HCT116 (cell line): ENCODE results near the gene KLHDC4. TPM values are rescaled to one million over a fixed set of nuclear protein-coding genes. Genes with fewer than 3 reads are reported as not detected.

Experiments used
- ATAC-seq: fragments of 200-7000 bp; cut with Tn5 transposase; 2 replicates; pipeline ENCODE4 v1.9.1; 2020; ENCODE audit warnings: mild to moderate bottlenecking, moderate library complexity
- BruUV-seq: library from RNA; stranded (reverse); fragments of 400-500 nt; replicated peaks from 2 replicates; lab custom pipeline; 2021; lab: Mats Ljungman, UMichigan
- CTCF ChIA-PET: fragments of 300-600 bp; sonication (Branson Sonifier 250); formaldehyde crosslinking; loops from one replicate; lab custom pipeline; 2021; ENCODE audit warnings: antibody characterized with exemption; lab: Charles Lee
- POLR2A ChIA-PET: fragments of 300-600, 350-600 bp; sonication (Branson Sonifier 250); formaldehyde crosslinking; loops from one replicate; lab custom pipeline; 2021; ENCODE audit warnings: antibody characterized with exemption; lab: Charles Lee
- RAD21 ChIA-PET, 2 experiments: fragments of 300-600 bp; sonication (Branson Sonifier 250); formaldehyde crosslinking; loops; one replicate each; lab custom pipeline; 2023; ENCODE audit warnings: low total read pairs in 2 of 2; ENCODE audit not compliant: uncharacterized antibody in 2 of 2, unreplicated experiment in 2 of 2, low non-redundant PET in 1 of 2; lab: Charles Lee
- DNase-seq: peaks from one replicate; pipeline ENCODE4 v3.0.0-alpha.2; 2010; ENCODE audit warnings: low read depth, low spot score
- H2AFZ ChIP-seq: fragments of 200-600 bp; shearing (Covaris generic), sonication (generic); 2 replicates; pipeline ENCODE4 v1.6.1; 2017; ENCODE audit warnings: low read depth, mixed run types, mixed read lengths, antibody characterized with exemption, low read length; ENCODE audit not compliant: poor library complexity, severe bottlenecking
- H3K27ac ChIP-seq: 2 replicates; pipeline ENCODE4 v1.5.1; 2012; ENCODE audit warnings: low read depth, low read length
- H3K27me3 ChIP-seq: fragments of 200-600 bp; sonication (generic); 2 replicates; pipeline ENCODE4 v1.6.1; 2016; ENCODE audit warnings: mixed run types, low read length, mixed read lengths; ENCODE audit not compliant: insufficient read depth
- H3K36me3 ChIP-seq, 2 experiments: fragments of 200-500 bp in 1 of 2; fragments of 200-600 bp in 1 of 2; sonication (Bioruptor generic) in 1 of 2; sonication (generic) in 1 of 2; 2 replicates each; pipeline versions ENCODE4 v1.5.1 to v1.6.1; 2014 to 2016; ENCODE audit warnings: low read length in 2 of 2, inconsistent platforms in 1 of 2, mixed read lengths in 1 of 2, mixed run types in 1 of 2; ENCODE audit not compliant: insufficient read depth in 2 of 2, control insufficient read depth in 1 of 2
- H3K4me1 ChIP-seq, 2 experiments: fragments of 200-600 bp in 1 of 2; sonication (generic) in 1 of 2; 2 replicates each; pipeline versions ENCODE4 v1.5.1 to v1.6.1; 2012 to 2017; ENCODE audit warnings: low read length in 2 of 2, inconsistent platforms in 1 of 2, mild to moderate bottlenecking in 1 of 2, mixed read lengths in 1 of 2, mixed run types in 1 of 2, moderate library complexity in 1 of 2; ENCODE audit not compliant: insufficient read depth in 2 of 2, control insufficient read depth in 1 of 2
- H3K4me2 ChIP-seq: fragments of 200-600 bp; sonication (generic); 2 replicates; pipeline ENCODE4 v1.6.1; 2017; ENCODE audit warnings: mixed run types, low read length, mixed read lengths
- H3K4me3 ChIP-seq, 2 experiments: fragments of 200-600 bp in 1 of 2; sonication (generic) in 1 of 2; replicated peaks in 1 of 2; 2 replicates each; pipeline ENCODE4 v1.5.1; 2011 to 2016; ENCODE audit warnings: low read length in 2 of 2, control low read depth in 1 of 2, low read depth in 1 of 2, mild to moderate bottlenecking in 1 of 2, mixed read lengths in 1 of 2, mixed run types in 1 of 2
- H3K79me2 ChIP-seq: fragments of 200-600 bp; sonication (generic); 2 replicates; pipeline ENCODE4 v1.6.1; 2017; ENCODE audit warnings: mild to moderate bottlenecking, mixed run types, low read length, moderate library complexity, mixed read lengths; ENCODE audit not compliant: insufficient read depth
- H3K9ac ChIP-seq: fragments of 200-600 bp; sonication (generic); 2 replicates; pipeline ENCODE4 v1.6.1; 2016; ENCODE audit warnings: low read length, mixed read lengths
- H3K9me2 ChIP-seq: fragments of 200-600 bp; sonication (generic), shearing (Covaris generic); 2 replicates; pipeline ENCODE4 v1.6.1; 2017; ENCODE audit warnings: mixed run types, mild to moderate bottlenecking, moderate library complexity; ENCODE audit not compliant: insufficient read depth
- H3K9me3 ChIP-seq, 2 experiments: fragments of 200-500 bp in 1 of 2; fragments of 200-600 bp in 1 of 2; sonication (Bioruptor generic) in 1 of 2; sonication (generic) in 1 of 2; 2 replicates each; pipeline ENCODE4 v1.6.1; 2014 to 2017; ENCODE audit warnings: low read length in 2 of 2, mixed read lengths in 2 of 2, inconsistent platforms in 1 of 2, low read depth in 1 of 2, mild to moderate bottlenecking in 1 of 2, mixed run types in 1 of 2, moderate library complexity in 1 of 2; ENCODE audit not compliant: control insufficient read depth in 1 of 2, insufficient read depth in 1 of 2
- H4K20me1 ChIP-seq: fragments of 200-600 bp; sonication (generic), shearing (Covaris generic); 2 replicates; pipeline ENCODE4 v1.6.1; 2017; ENCODE audit warnings: mixed run types, mild to moderate bottlenecking, moderate library complexity; ENCODE audit not compliant: insufficient read depth
- ATF3 ChIP-seq: IDR thresholded peaks from 2 replicates; pipeline ENCODE4 v1.6.1; 2012
- CBX3 ChIP-seq: IDR thresholded peaks from 2 replicates; pipeline ENCODE4 v1.6.1; 2012; ENCODE audit warnings: low read depth
- EGR1 ChIP-seq: IDR thresholded peaks from 2 replicates; pipeline ENCODE4 v1.6.1; 2012; ENCODE audit warnings: low read depth
- EZH2phosphoT487 ChIP-seq: fragments of 200-600 bp; IDR thresholded peaks from 2 replicates; pipeline ENCODE4 v1.6.1; 2018; ENCODE audit warnings: antibody characterized with exemption, borderline replicate concordance
- POLR2AphosphoS5 ChIP-seq: IDR thresholded peaks from 2 replicates; pipeline ENCODE4 v1.6.1; 2011; ENCODE audit warnings: mild to moderate bottlenecking, low read depth, low read length, moderate library complexity
- REST ChIP-seq: IDR thresholded peaks from 2 replicates; pipeline ENCODE4 v1.6.1; 2012; ENCODE audit warnings: low read depth
- SIN3A ChIP-seq: IDR thresholded peaks from 2 replicates; pipeline ENCODE4 v1.6.1; 2012; ENCODE audit warnings: low read depth
- SP1 ChIP-seq: IDR thresholded peaks from 2 replicates; pipeline ENCODE4 v1.6.1; 2012; ENCODE audit warnings: low read depth
- SRF ChIP-seq: IDR thresholded peaks from 2 replicates; pipeline ENCODE4 v1.6.1; 2012; ENCODE audit warnings: low read depth
- TCF7L2 ChIP-seq: IDR thresholded peaks from 2 replicates; pipeline ENCODE4 v1.7.0; 2011; ENCODE audit warnings: borderline replicate concordance, inconsistent platforms; ENCODE audit not compliant: insufficient read depth, insufficient read length; ENCODE audit errors: extremely low read depth
- ZFX ChIP-seq: fragments of 450-650 bp; IDR thresholded peaks from 2 replicates; pipeline ENCODE4 v1.6.1; 2017
- ZNF274 ChIP-seq: fragments of 200-500 bp; sonication (Bioruptor generic); IDR thresholded peaks from 2 replicates; pipeline ENCODE4 v1.6.1; 2014; ENCODE audit warnings: mild to moderate bottlenecking, low read depth, low read length, inconsistent platforms
- intact Hi-C: fragments of 100-400 bp; cut with micrococcal nuclease; formaldehyde crosslinking; loops from 2 replicates; pipeline ENCODE4 v1.10.0; 2022
- total RNA-seq: library from RNA; stranded (reverse); gene quantifications from one replicate; pipeline ENCODE4 v1.2.1, GENCODE V29; 2021; ENCODE audit not compliant: unreplicated experiment
- TF ChIP-seq, protein P1 (sequence below): IDR thresholded peaks from 2 replicates; pipeline ENCODE4 v1.6.1; 2012

KLHDC4 gene
- total RNA-seq, 1 experiment from 2014 or later, result 107 TPM

- peaks cover 0 to 7% of the 10 kb centered on the region in 2 experiments; a peak in 1 of 4 replicates for H3K4me1 ChIP-seq
- H2AFZ ChIP-seq, result no peak overlapping the region
- DNase-seq (no peak), ATAC-seq (no peak)
- H3K36me3 ChIP-seq, result no peaks in the 10 kb centered on the region
- CTCF ChIA-PET, result no interaction called here
- intact Hi-C loops, result no loop called here
- TF ChIP-seq EGR1 (no peak), TCF7L2 (no peak), ATF3 (no peak), ZFX (no peak), SP1 (no peak), REST (no peak), EZH2phosphoT487 (no peak), CBX3 (no peak), ZNF274 (no peak), SIN3A (no peak), SRF (no peak), POLR2AphosphoS5 (no peak)
- TF ChIP-seq, protein P1, sequence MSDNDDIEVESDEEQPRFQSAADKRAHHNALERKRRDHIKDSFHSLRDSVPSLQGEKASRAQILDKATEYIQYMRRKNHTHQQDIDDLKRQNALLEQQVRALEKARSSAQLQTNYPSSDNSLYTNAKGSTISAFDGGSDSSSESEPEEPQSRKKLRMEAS, result no peak
- BruUV-seq, result no TSS peak
- RAD21 ChIA-PET, result no interaction called here
- no peak overlapping the region for H3K9ac ChIP-seq
- peaks cover 4% of the 10 kb centered on the region; the same call in 1 of the 2 replicates for H3K27me3 ChIP-seq
- POLR2A ChIA-PET, result no interaction called here
- no peak overlapping the region for H3K27ac ChIP-seq
- H3K9me3 ChIP-seq, result no peaks in the 10 kb centered on the region
- no peaks in the 10 kb centered on the region for H3K79me2 ChIP-seq
- no peaks in the 10 kb centered on the region for H3K9me2 ChIP-seq
- H3K4me3 ChIP-seq, result no peak overlapping the region
- no peak overlapping the region for H3K4me2 ChIP-seq
- no peaks in the 10 kb centered on the region for H4K20me1 ChIP-seq
Measured at GRCh38 chr16:87684711-87685404, 80.9 kb downstream of the KLHDC4 start.
